Kidney glomerular epithelial cell (primary cell): ENCODE data around the gene FAF2.

Experiments
- DNase-seq: peaks from one replicate; lab custom pipeline; 2025; lab: John Stamatoyannopoulos, UW

The FAF2 gene

DNA sequence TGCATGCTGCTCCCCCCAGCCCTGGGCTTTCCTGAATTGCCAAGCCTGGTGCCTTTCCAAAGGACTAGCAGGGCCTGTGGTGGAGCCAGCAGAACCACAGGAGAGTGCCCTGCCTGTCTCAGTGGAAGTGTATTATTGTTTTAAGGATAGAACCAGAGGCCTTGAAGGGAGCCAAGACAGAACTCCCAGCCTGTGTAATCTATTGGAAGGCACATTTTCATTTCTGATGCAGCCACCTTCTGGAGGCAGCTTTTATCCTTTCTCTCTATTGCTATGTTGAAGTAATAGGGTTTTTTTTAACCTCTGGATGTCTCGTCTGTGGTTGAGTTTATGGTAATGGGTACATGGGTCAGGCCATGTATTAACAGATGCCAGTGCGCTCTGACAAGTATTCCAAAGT is 59.7 kb downstream of the FAF2 start:
- no peak for DNase-seq

DNA sequence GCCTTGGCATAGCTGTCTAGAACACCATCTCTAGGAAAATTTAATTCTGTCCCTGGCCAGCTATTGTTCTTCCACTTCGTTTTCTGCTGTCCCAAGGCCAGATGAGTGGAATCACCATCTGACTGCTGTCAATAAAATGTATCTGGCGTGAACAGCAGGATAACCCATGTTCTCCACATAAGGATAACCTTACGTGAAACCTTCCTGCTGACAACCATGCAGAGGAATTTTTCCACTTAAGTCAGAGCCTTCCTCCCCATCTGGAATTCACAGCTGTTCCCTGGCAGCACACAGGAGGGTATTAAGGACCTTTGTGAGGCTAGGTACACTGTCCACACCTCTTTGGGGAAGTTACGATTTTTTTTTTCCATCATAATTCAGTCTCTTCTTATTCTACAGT is 60.4 kb downstream of the FAF2 start:
- no peak for DNase-seq

DNA sequence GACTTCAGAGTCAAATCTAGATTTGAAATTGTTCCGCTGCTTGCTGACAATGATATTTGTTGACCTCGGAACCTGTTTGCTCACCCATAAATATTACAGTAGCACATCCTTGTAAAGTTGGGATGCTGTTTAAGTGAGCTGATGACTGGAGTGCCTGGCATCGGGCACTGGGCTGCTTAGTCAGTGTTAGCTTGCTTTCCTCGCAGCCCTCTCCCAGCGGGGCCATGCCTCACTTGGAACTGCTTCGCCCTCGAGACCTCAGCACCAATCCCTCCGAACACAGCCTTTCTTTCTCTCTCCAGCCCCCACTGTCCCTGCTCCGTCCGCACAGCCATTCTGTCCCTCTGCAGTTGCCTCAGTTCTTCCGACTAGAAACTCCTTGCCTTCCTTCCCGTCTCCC is 65.6 kb downstream of the FAF2 start:
- DNase-seq = no peak

- DNase-seq = no peak
These were observed 66.2 kb downstream of the FAF2 start for GRCh38 chr5:176514244-176514950.

GRCh38 chr5:176515396-176515795 is 67.2 kb downstream of the FAF2 start:
- no peak for DNase-seq

GRCh38 chr5:176517053-176517661 is 69.0 kb downstream of the FAF2 start:
- no peak for DNase-seq

DNA sequence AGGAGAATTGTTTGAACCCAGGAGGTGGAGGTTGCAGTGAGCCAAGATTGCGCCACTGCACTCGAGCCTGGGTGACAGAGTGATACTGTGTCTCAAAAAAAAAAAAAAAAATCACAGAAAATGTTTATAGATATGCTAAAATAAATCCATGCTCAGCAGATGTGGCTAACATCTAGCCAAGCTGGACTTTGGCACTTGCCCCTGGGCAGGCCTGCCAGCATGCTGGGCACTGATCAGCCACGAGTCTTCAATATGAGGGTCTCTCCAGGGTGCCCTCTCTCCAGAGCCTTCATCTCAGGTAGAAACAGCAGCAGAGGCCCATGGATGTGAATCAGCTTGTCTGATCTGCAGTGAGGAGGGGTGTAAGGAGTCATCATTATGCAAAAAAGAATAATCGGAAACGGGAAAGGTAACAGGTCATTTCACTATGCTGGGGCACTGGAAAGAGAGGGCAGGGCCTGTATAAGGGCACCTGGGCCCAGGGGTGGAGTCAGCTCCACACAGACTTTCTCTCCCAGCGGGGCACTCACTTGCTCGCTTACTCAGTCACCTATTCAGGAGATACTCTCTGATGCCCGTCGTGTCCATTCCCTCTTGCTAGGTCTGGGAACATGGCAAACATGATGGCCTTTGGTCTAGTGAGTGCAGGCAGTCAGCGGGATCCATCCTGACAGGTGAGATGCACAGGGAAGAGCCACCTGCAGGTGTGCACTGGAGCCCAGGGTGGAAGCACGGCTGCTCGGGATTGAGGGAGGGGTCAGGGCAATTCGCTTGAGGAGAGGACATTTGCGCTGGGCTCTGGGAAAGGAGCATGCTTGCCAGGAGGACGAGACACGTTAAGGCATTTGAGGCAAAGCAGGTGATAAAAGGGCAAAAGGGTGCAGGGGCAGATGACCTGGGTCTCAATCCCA is 71.9 kb downstream of the FAF2 start:
- DNase-seq = no peak

DNA sequence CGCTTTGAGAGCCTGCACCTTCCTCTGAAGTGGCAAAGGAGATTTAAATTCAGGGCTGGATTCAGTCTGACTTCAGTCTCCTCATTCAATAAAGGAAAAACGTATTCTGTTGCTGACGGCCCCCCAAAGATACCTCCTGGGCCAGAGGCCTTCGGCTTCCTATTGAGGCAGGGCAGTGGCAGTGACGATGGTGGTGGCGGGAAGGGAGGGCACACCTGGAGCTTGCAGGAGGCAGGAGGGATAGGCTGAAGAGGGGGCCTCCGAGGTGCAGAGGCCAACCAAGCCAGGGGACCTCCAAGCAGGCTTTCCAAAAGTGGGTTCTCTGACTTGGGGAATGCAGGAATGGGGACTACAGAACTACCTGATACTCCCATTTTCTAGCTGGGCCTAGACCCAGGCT is 73.1 kb downstream of the FAF2 start:
- no peak for DNase-seq

GRCh38 chr5:176521699-176522263 is 73.6 kb downstream of the FAF2 start:
- DNase-seq = no peak

DNA sequence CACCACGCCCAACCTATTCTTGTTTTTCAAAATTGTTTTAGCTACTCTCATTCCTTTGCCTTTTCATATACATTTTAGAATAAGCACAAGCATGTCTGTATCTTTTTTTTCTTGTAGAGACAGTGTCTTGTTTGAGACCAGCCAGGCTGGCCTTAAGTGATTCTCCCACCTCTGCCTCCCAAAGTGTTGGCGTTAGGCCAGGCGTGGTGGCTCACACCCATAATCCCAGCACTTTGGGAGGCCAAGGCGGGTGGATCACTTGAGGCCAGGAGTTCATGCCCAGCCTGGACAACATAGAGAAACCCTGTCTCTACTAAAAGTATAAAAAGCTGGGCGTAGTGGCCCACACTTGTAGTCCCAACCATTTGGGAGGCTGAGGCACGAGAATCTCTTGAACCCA is 76.0 kb downstream of the FAF2 start:
- no peak for DNase-seq

GRCh38 chr5:176524987-176525386 is 76.8 kb downstream of the FAF2 start:
- no peak for DNase-seq

DNA sequence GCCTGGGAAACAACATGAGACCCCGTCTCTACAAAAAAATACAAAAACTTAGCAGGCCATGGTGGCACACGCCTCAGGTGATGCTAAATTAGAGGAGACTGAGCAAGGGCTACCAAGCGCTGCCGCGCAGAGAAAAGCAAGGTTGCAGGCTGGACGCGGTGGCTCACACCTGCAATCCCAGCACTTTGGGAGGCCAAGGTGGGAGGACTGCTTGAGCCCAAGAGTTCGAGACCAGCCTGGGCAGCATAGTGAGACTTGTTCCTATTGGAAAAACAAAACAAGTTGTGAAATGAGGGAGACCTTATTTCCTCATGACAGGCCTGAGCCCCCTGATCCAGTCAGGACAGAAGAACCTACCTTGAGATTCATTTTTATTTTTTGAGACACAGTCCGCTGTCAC is 77.5 kb downstream of the FAF2 start:
- no peak for DNase-seq

GRCh38 chr5:176526462-176526861 is 78.3 kb downstream of the FAF2 start:
- DNase-seq = no peak

GRCh38 chr5:176527246-176528222 is 79.3 kb downstream of the FAF2 start:
- no peak for DNase-seq

- DNase-seq = no peak
These were observed 80.1 kb downstream of the FAF2 start for GRCh38 chr5:176528301-176528700.

GRCh38 chr5:176528761-176529115 is 80.6 kb downstream of the FAF2 start:
- no peak for DNase-seq

DNA sequence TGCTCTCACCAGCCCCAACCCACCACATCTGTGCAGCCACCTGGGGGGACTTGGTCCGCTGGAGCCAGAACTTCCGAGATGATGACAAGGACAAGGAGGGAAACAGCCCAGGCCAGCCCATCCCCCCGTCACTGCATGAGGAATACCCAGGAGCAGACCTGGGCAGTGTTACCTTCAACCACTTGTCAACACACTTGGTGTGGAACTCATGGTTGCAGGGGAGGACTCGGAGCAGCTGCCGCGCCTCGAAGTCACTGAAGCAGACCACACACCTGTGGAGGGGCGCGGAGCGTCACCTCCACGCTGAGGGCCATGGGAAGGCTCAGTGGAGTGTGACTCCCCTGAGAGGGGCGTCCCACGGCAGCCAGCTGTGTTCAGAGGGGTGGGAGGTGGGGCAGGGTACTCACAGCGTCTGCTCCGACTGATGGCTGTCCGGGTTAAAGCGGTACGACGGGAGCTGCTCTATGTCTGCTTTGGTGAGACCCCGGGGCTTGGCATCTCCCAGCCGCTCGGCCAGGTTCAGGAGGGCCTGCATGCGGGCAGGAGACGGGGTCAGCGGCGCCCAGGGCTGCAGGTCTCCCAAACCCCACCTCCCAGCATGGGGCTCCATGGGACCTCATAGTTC is 81.0 kb downstream of the FAF2 start:
- no peak for DNase-seq

DNA sequence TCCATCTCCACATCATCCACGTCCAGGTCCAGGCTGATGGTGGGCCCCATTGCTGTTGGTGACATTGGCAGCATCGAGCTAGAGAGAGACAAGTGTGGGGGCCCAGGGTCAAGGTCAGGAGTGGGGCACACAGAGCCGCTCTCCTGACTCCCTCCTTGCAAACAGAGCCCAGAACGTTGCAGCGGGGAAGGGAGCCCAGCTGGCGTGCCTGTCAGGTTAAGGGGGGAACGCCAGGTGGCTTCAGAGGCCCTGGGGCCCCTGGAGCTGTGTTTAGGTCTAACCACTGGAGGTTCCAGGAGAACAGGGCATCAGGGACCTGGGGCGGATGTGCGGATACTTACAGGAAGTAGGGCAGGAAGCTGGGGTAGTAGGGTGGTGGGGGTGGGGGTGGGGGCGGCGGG is 81.6 kb downstream of the FAF2 start:
- no peak for DNase-seq

GRCh38 chr5:176530393-176530982 is 82.3 kb downstream of the FAF2 start:
- DNase-seq = no peak
